Measurements from ENCODE around the gene RC3H2. TPM values are rescaled to one million over a fixed set of nuclear protein-coding genes. Genes with fewer than 3 reads are reported as not detected.
A peak's percentile ranks its signal among the peaks of the same experiment; 100 is the strongest.

Gene RC3H2
- total and polyA plus RNA-seq, 2 of the 13 experiments (the other 11 are each of a cell fraction or from before 2014, with no cell fraction given): 21.0 to 36.4 TPM

- no peak for TF ChIP-seq MTERF4 (CRISPR knock-in tag; IDR thresholded peaks at IDR 0.05)
- no peak for TF ChIP-seq CENPT (CRISPR knock-in tag; IDR thresholded peaks at IDR 0.05; ENCODE audit: low read depth)
- TF ChIP-seq POLR2A (IDR thresholded peaks at IDR 0.05; ENCODE audit: insufficient read depth in 1 of 2, low read depth in 2 of 2, low read length in 2 of 2): peak; percentile 61 to 87; a peak in 3 of 4 replicates
- TF ChIP-seq ZNF282 (IDR thresholded peaks at IDR 0.05; ENCODE audit: partially characterized antibody): no peak
- peak; percentile 99 for TF ChIP-seq KAT8 (CRISPR knock-in tag; IDR thresholded peaks at IDR 0.05)
- TF ChIP-seq NR3C1 (CRISPR knock-in tag; IDR thresholded peaks at IDR 0.05): no peak
- 0 out of 2 replicates have a peak, but pooled peaks have one; percentile 29 for TF ChIP-seq DPF2 (CRISPR knock-in tag; IDR thresholded peaks at IDR 0.05; ENCODE audit: borderline replicate concordance, low read depth)
- no peak for TF ChIP-seq ZNF253 (CRISPR knock-in tag; IDR thresholded peaks at IDR 0.05; ENCODE audit: borderline replicate concordance)
- TF ChIP-seq PTBP1 (IDR thresholded peaks at IDR 0.05; ENCODE audit: low read depth, low read length, poor library complexity, severe bottlenecking): no peak
- no peak for TF ChIP-seq SRF (IDR thresholded peaks at IDR 0.05; ENCODE audit: low read depth, low read length)
- no peak for TF ChIP-seq RNF2 (conservative IDR thresholded peaks at IDR 0.05; ENCODE audit: low read depth)
- TF ChIP-seq PATZ1 (CRISPR knock-in tag; IDR thresholded peaks at IDR 0.05): no peak
- TF ChIP-seq ZNF136 (CRISPR knock-in tag; IDR thresholded peaks at IDR 0.05; ENCODE audit: low read depth): no peak
- peak; percentile 80 for TF ChIP-seq ETV5 (CRISPR knock-in tag; IDR thresholded peaks at IDR 0.05; ENCODE audit: borderline replicate concordance)
- no peak for TF ChIP-seq FOXM1 (CRISPR knock-in tag; IDR thresholded peaks at IDR 0.05)
- 0 out of 2 replicates have a peak, but pooled peaks have one; percentile 55 for TF ChIP-seq ZNF556 (CRISPR knock-in tag; IDR thresholded peaks at IDR 0.05; ENCODE audit: borderline replicate concordance)
- no peak for TF ChIP-seq NCOA5 (CRISPR knock-in tag; IDR thresholded peaks at IDR 0.05)
- TF ChIP-seq MTF2 (CRISPR knock-in tag; IDR thresholded peaks at IDR 0.05; ENCODE audit: borderline replicate concordance): 0 out of 2 replicates have a peak, but pooled peaks have one; percentile 60
- TF ChIP-seq GTF3A (CRISPR knock-in tag; conservative IDR thresholded peaks at IDR 0.05): no peak
- TF ChIP-seq ZSCAN5A (CRISPR knock-in tag; IDR thresholded peaks at IDR 0.05; ENCODE audit: borderline replicate concordance): no peak
- TF ChIP-seq CBFB (CRISPR knock-in tag; IDR thresholded peaks at IDR 0.05): no peak
- TF ChIP-seq SOX6 (IDR thresholded peaks at IDR 0.05): no peak
- TF ChIP-seq SOX6 (CRISPR knock-in tag; IDR thresholded peaks at IDR 0.05): peak; percentile 59
- no peak for TF ChIP-seq ATM (IDR thresholded peaks at IDR 0.05; ENCODE audit: borderline replicate concordance)
- no peak for TF ChIP-seq ZNF639 (CRISPR knock-in tag; conservative IDR thresholded peaks at IDR 0.05)
- 0 out of 2 replicates have a peak, but pooled peaks have one; percentile 35 for TF ChIP-seq FOXC1 (CRISPR knock-in tag; IDR thresholded peaks at IDR 0.05; ENCODE audit: borderline replicate concordance)
- TF ChIP-seq TBL1XR1 (IDR thresholded peaks at IDR 0.05; ENCODE audit: borderline replicate concordance, low read length, partially characterized antibody): no peak
Observed at GRCh38 chr9:122912964-122913673, 8.0 kb upstream of the RC3H2 start, which contains the start of gene ZBTB6 (continued).
